GM19452 (cell line): Measurements from ENCODE around the gene ZC2HC1C.
A peak's percentile ranks its signal among the peaks of the same experiment; 100 is the strongest.
"Not testable (repeated sequence)": the region's sequence is repeated elsewhere in the genome, so short reads cannot be mapped to it uniquely, and the experiment has no call there.

Experiments used
- ATAC-seq: cut with Tn5 transposase; IDR thresholded peaks from one replicate; pipeline ENCODE4 v1.9.1; 2021; ENCODE audit not compliant: unreplicated experiment

The ZC2HC1C gene

GRCh38 chr14:75090353-75090752 lies 20.9 kb downstream of the ZC2HC1C start:
- no peak for ATAC-seq

DNA sequence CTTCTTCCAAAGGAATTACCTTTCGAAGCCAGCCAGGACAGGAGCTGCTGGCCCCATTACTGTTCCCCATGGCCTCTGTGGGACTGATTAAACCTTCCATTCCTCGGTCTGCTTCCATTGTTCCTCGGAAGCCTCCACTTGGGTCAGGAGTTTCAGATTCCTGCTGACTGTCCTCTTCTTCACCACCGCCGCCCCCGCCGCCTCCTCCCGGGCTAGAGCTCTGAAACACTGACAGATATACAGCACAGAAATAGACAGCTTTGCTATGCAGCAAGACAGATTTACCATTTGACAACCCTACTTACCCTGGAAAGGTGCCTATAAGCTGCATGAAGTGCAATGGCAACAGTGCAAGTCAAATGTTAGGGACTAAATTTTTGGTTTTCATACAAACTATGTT lies 21.8 kb downstream of the ZC2HC1C start:
- ATAC-seq = no peak

DNA sequence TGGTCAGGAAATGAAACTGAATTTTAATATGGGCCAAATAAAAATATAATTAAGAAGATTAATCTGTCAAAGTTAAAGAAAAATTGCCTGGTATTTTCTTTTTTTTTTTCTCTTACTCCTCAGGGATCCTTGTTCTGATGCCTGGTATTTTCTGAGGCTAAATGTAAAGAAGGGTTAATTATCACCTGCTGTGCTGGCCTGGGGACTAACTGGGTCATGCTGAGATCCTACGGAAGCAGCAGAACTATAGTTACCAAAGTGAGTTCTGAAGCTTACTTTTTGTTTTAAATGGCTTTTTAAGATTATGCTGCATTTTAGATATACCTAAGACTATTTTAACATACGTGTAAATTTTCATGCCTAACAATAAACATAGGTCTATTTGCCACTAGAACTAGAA lies 23.3 kb downstream of the ZC2HC1C start:
- no peak for ATAC-seq

GRCh38 chr14:75094896-75095295 lies 25.5 kb downstream of the ZC2HC1C start:
- ATAC-seq = no peak

DNA sequence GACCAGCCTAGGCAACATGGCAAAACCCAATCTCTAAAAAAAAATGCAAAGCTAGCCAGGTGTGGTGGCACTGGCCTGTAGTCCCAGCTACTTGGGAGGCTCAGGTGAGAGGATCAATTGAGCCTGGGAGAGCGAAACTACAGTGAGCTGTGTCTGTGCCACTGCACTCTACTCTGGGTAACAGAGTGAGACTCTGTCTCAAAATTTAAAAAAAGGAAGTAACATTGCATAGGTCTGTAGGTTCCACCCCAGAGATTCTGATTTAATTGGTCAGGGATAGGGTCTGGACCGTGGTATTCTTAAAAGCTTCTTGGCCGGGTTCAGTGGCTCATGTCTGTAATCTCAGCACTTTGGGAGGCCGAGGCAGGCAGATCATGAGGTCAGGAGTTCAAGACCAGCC lies 26.2 kb downstream of the ZC2HC1C start:
- ATAC-seq = no peak

GRCh38 chr14:75096959-75097358 lies 27.5 kb downstream of the ZC2HC1C start:
- ATAC-seq = no peak

GRCh38 chr14:75098212-75098611 lies 28.8 kb downstream of the ZC2HC1C start:
- no peak for ATAC-seq

DNA sequence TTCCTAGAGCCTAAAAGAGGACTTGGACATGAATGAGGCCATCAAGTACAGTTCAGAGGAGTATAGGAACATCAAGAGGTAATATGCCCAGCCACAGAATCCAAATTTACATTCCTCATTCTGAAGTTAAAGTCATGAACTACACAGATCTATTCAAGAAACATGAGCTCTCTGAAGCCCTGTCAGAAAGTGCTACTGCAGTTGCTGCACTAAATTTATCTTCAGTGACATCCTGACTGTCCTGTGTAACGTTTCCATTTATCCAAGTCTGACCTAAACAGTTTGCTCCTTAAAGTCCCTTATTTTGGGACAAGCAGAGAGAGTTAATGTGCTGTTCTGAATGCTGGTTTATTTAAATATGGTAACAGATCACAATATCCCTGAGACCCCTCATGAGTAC lies 29.2 kb downstream of the ZC2HC1C start:
- ATAC-seq = no peak

DNA sequence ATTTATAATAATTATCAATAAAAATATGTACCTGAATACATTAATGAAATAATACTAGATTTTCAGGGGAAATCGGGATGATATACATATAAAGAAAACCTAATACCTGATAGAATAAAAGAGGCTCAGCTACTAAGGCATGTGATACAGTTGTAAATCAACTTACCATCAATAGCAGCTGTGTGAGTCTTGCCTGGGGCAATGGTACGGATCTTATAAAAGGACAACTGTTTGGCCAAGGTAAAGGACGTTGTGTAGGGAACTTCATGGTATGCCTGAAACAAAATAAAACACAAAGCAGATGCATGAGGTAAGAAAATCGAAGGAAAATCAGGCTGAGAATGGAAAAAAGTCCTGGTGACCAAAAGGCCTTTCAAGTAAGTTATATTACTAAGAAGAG lies 32.0 kb downstream of the ZC2HC1C start:
- ATAC-seq = no peak

- ATAC-seq = no peak
Observed at GRCh38 chr14:75107186-75107585, 37.7 kb downstream of the ZC2HC1C start.

- ATAC-seq = no peak
Observed at GRCh38 chr14:75109877-75110276, 40.4 kb downstream of the ZC2HC1C start.

DNA sequence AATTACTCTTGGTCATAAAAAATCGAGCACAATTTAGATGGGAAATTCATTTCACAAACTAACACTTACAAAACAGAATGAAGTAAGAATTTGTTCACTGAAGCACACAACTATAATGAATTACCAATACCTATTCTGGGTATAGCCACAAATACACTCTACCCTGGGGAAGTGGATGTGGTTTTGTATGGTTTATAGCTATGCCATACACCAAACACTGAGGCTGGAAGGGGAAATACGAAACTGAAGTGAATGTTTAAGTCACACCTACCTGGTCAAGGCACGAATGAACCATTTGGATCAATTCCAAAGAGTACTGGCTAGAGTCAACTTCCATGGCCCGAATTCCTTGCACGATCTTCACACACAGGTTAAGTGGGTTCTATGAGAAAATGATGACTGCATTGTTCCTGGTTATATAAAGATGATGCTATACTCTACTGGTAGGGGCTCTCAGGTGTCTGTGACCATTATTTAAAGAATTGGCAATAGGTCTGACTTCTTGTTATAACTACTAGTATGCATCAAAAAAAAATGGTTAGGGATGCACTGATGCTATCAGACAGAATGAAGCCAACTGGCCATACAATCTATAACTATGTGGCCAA lies 44.6 kb downstream of the ZC2HC1C start:
- ATAC-seq = no peak

DNA sequence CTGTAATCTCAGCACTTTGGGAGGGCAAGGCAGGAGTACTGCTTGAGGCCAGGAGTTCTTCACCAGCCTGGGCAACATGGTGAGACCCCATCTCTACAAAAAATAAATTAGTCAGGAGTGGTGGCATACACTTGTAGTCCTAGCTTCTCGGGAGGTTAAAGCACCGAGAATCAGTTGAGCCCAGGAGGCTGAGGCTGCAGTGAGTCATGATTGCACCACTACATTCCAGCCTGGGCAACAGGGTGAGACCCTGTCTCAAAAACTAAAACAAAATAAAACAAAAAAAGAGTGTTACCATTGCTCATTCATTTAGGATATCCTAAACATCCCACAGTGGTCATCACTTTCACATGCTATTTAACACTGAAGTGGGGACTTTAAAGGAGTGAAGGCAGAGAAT lies 49.6 kb downstream of the ZC2HC1C start:
- no peak for ATAC-seq

DNA sequence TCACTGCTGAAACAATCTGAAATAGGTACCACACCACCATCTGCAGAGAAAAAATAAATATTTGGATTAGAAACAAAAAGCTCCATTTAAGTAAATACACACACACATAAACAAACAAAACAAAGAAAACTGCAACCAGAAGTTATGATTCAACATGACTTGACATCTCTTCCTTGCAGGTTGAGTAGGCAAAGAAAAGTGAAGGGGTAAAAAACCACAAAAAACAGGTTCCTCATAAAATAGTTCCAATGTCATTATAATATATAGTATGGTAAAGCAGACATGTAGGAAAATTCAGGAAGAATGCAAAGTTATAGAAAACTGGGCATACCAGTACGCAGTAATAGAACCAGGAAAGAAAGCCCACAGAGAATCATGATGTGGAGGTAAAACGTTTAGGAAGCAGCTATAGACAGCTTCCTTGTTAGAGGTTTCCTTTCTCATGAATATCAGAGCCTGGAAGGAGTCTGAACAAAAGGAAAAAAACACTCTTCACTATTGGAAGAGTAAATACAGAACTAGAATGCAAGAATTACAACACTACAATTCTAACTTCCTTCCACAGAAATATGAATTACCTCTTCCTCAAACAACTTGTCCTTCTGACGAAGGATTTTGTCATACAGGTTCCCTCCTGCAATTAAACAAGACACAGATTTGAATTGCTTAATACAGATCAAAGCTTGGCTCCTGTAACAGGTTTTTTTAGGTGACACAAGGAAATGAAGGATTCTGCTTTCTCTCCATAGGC lies 51.3 kb downstream of the ZC2HC1C start:
- ATAC-seq = no peak

- ATAC-seq = no peak
Observed at GRCh38 chr14:75121552-75121951, 52.1 kb downstream of the ZC2HC1C start.

GRCh38 chr14:75123991-75124390 lies 54.5 kb downstream of the ZC2HC1C start:
- no peak for ATAC-seq

DNA sequence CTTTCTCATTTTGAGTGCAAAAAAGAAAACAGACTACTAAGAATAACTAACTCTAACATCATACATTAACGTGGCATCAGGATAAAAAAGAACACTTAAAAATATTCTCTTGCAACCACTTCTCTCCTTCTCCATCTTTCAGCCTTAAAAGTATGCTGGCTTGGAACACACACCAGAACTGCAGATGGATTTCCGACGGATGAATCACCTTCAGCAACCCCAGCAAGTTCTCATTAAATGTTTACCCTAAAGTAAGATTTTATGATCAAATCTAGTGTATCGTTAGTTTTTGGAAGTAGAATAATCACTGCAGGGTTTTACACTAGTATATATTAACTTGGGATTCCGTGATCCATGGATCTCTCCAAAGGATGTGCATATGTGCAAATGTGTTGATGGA lies 56.2 kb downstream of the ZC2HC1C start:
- no peak for ATAC-seq

GRCh38 chr14:75126121-75126544 lies 56.7 kb downstream of the ZC2HC1C start:
- ATAC-seq = no peak

DNA sequence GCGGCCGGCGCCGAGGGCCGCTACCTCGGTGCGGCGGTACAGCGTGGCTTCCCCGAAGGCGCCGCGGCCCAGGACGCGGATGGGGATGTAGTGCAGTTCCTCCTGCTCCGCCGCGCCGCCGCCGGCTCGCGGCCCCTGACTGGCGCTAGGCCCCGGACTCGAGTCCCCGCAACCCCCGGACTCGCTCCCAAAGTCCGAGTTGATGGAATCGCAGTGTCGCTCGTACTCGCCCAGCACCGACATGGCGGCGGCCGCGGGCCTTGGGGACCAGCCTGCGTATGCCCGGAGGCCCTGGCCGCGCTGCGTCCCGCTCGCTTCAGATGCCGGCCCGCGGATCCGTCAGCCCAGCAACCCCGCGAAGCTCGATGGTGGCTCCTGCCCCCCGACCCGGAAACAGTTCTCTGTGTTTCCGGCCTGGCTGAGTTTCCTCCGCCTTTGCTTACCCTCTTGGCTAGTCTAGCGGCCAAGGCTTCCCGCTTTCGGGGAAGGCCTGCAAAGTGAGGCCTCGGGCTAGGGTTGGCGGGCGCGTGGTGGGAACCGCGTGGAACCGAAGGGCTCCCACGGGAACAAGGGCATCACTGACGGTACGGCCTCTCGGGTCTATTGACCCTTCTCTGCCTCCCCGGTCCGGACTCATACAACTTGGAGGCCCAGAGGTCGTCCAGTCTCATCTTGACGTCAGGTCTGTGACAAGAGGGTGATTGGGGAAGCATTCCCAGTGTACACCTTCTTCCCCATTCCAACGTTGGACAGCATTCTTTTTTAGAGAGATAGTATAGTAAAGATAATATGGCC lies 57.4 kb downstream of the ZC2HC1C start, which contains the start of gene NEK9:
TSS of gene NEK9 (minus strand) at position 370 of the 795 bp plus-strand sequence. CDS start at position 243, 127 bp downstream.
- ATAC-seq = peak; percentile 76

DNA sequence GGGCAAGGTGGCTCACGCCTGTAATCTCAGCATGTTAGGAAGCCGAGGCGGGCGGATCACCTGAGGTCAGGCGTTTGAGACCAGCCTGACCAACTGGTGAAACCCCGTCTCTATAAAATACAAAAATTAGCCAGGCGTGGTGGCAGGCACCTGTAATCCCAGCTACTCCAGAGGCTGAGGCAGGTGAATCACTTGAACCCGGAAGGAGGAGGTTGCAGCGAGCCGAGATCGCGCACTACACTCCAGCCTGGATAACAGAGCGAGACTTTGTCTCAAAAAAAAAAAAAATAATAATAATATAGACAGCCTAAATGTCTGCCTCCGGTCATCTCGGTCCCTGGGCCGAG lies 58.0 kb downstream of the ZC2HC1C start:
- ATAC-seq = not testable (repeated sequence)

DNA sequence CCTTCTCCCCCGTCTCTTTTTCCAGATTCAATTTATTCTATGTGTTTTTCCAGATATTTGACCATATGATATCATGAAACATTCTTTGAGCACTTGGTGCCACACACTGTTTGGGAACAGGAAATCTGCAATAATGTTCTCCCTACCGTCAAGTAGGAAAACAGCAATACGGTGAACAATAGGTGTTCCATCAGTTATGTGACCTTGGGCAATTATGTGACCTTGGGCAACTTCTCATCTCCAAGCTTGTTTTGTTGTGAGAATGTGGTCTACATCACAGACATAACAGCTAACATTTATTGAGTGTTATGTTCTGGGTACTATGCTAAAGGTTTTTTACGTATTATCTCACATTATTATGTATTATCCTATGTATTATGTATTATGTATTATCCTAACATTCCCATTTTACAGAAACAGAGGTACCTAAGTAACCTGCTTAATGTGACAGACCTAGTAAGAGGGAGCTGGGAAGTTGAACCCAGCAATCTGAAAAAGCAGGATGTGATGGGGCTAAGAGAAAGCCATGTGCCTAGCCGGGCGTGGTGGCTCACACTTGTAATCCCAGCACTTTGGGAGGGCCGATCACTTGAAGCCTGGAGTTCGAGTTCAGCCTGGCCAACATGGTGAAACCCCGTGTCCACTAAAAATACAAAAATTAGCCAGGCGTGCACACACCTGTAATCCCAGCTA lies 58.6 kb downstream of the ZC2HC1C start:
- ATAC-seq = no peak
